Globus pallidus (tissue), 1 donor: Measurements from ENCODE around the gene SLC35D1.
A peak's percentile ranks its signal among the peaks of the same experiment; 100 is the strongest.
"Not testable (repeated sequence)": the region's sequence is repeated elsewhere in the genome, so short reads cannot be mapped to it uniquely, and the experiment has no call there.

Experiments
- DNase-seq: peaks from one replicate; pipeline ENCODE4 v3.0.0-alpha.2; 2015; ENCODE audit warnings: low spot score

Gene SLC35D1

GRCh38 chr1:66985835-66986234, 68.1 kb downstream of the SLC35D1 start:
- DNase-seq, result no peak

DNA sequence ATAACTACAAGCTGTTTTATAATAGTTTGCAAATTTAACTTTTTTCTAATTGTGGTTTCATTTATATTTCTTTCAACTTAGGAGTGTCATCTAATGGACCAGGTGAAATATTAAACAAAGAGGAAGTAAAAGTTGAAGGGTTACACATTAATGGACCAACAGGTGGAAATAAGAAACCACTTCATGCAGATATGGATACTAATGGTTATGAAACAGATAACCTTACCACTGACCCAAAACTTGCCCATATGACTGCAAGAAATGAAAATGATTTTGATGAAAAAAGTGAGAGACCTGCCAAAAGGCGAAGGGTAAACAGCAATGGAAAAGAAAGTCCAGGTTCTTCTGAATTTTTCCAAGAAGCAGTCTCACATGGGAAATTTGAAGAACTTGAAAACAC, 69.5 kb downstream of the SLC35D1 start:
- no peak for DNase-seq

DNA sequence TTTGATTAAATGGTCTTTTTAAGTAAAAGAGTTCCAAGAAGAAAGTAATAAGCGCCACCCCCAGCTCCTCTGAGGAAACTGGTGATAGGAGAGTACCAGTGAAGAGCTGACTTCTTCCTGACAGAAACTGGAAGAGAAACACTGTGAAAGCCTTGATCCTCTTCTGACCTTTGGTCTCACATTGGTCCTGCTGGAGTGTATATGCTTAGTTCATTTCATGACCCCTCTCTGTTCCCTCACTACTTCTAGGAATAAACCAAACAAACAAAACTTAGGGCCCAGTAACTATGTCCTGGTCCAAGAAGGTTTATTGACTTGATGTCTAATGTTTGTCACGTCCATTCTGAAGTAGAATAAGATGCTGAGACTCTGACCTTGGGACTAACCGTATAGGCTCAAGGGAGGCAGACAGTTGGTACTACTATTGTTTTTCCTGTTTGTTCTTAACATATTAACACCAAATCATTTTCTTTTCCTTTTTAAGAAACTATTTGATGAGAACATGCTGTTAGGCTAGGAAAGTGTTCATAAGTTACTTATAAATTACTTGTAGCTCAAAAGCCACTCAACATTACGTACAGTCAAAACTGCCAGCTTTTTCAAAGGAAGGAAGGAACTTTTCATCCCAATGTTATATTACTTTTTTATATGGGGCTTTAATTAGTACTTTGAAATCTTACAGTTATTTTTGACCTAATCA, 71.2 kb downstream of the SLC35D1 start:
- no peak for DNase-seq

DNA sequence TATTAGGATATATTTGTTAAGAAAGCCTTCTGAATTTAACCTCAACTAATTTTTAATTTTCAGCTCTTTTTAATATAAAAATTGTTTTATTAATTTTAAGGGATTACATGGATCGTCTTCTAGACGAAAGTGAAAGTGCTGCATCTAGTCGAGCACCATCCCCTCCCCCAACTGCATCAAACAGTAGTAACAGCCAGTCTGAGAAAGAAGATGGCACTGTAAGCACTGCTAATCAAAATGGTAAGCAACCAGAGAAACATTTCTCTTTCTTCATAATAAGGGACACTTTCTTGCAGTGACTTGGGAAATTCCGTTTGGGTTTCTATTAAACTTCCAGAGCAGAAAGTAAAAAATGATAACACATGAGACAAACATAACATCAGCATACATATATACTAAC, 72.3 kb downstream of the SLC35D1 start:
- peak; percentile 82 for DNase-seq

- no peak for DNase-seq
Measured at GRCh38 chr1:66980745-66981367, 73.1 kb downstream of the SLC35D1 start.

GRCh38 chr1:66979621-66980020, 74.3 kb downstream of the SLC35D1 start:
- not testable (repeated sequence) for DNase-seq

DNA sequence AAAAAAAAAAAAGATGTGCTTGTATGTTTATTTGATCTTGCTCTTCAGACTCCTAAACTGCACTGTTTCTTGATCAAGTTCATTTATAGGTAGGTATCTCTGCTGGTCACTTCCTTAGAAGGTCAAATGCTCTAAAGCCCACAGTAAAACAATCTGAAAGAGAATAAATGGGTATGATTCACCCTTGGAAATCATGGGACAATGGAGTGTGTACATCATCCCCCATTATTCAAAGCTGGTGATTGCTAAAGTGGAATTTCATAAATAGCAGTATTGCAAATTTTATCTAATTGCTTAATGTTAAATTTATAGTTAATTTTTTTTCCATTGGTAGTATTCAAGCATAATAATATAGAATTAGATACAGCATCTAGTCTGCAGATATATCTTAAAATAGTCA, 75.7 kb downstream of the SLC35D1 start:
- DNase-seq, result no peak

GRCh38 chr1:66968574-66968973, 85.4 kb downstream of the SLC35D1 start:
- no peak for DNase-seq

DNA sequence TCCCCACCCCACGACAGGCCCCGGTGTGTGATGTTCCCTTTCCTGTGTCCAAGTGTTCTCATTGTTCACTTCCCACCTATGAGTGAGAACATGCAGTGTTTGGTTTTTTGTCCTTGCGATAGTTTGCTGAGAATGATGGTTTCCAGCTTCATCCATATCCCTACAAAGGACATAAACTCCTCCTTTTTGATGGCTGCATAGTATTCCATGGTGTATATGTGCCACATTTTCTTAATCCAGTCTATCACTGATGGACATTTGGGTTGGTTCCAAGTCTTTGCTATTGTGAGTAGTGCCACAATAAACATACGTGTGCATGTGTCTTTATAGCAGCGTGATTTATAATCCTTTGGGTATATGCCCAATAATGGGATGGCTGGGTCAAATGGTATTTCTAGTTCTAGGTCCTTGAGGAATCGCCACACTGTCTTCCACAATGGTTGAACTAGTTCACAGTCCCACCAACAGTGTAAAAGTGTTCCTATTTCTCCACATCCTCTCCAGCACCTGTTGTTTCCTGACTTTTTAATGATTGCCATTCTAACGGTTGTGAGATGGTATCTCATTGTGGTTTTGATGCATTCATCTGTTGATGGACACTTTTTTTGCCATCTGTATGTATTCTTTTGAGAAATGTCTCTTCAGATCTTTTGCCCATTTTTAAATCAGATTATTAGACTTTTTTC, 87.6 kb downstream of the SLC35D1 start:
- DNase-seq, result not testable (repeated sequence)

GRCh38 chr1:66957938-66958337, 96.0 kb downstream of the SLC35D1 start:
- no peak for DNase-seq

GRCh38 chr1:66954208-66954607, 99.7 kb downstream of the SLC35D1 start:
- no peak for DNase-seq

DNA sequence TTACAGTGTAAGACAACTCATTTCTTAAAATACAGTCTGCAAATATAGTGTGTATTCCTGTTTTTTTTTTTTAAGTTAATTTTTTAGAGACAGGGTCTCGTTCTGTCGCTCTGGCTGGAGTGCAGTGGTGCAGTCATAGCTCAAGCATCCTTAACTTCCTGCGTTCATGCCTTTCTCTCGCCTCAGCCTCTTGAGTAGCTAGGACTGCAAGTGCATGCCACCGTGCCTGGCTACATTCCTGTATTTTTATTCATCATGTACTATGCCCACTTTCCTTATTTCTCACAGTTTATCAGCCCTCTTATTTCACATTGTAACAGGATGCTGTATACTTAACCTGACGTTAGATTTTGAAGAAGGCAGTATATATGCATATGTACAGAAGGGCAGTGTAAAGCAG, 102.4 kb downstream of the SLC35D1 start:
- no peak for DNase-seq
